Measurements from ENCODE around the gene PTGDR2. TPM values are rescaled to one million over a fixed set of nuclear protein-coding genes. Genes with fewer than 3 reads are reported as not detected.
"Not testable (repeated sequence)": the region's sequence is repeated elsewhere in the genome, so short reads cannot be mapped to it uniquely, and the experiment has no call there.

PTGDR2 gene
- total RNA-seq, 1 donor from 2014 or later: not detected

GRCh38 chr11:60841797-60842667 lies 13.7 kb downstream of the PTGDR2 start, which contains the start of gene CCDC86:
CCDC86 (plus strand) TSS chr11:60842113; CDS start chr11:60842125, 12 bp downstream.
- DNase-seq (ENCODE audit: low read depth): peak; percentile 87

DNA sequence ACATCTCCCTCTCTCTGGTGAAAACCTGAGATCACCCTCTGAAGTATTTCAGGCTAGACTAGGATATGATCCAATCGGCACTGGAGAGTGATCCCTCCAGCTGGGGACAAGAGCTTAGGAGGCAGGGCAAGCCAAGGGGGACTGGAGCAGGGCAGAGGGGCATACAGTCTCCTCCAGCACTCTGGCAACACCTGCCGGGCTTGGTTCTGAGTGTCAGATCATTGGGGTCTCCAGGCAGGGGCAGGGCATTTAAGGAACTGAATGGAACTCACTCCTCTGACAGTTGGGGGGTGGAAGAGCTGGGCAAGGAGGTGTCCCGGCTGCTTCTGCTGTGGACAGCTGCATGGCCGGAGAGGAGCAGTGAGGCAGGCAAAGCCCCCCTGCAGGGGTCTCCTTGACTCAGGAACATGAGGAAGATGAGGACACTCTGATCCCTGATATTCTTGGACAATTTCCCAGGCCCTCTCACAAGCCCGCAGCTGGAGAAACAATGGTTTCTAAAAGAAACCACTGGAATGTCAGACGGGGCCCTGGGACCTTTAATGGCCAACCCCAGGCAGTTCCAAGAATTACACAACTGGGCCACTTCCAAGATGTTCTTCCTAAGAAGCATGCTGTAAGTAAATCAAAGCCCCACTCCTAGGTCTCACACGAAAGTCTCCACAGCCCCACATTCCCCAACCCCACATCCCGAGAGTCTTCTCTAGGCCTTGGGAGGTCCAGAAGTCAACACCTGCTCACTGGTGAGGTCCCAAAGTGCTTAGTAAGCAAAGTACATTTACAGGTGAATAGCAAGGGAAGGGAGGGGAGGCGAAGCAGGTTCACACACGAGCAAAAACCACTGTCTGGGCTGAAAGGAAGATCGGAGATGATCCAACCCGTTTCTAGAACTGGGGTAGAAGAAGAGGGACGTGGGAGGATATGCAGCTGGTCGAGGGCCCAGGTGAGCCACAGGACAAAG lies 15.0 kb downstream of the PTGDR2 start:
- DNase-seq (ENCODE audit: low read depth): peak; percentile 88

DNA sequence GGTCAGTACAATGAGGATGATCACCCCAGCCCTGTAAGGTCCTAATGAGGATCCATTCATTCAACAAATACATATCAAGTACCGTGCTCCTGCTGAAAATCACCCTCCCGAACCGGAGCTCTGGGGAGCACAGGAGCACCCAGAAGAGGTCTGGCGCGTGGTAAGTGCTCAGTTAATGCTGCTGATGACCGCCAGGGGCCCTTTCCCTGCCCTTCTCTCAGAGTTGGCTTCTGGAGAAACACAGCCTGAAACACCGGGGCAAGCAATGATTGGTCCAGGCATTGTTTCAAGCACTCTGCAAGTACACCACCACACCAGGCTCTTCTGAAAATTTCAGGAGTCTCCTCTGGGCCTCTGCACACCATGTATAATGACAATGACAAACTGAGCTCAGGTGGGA lies 17.6 kb downstream of the PTGDR2 start:
- DNase-seq (ENCODE audit: low read depth): no peak

DNA sequence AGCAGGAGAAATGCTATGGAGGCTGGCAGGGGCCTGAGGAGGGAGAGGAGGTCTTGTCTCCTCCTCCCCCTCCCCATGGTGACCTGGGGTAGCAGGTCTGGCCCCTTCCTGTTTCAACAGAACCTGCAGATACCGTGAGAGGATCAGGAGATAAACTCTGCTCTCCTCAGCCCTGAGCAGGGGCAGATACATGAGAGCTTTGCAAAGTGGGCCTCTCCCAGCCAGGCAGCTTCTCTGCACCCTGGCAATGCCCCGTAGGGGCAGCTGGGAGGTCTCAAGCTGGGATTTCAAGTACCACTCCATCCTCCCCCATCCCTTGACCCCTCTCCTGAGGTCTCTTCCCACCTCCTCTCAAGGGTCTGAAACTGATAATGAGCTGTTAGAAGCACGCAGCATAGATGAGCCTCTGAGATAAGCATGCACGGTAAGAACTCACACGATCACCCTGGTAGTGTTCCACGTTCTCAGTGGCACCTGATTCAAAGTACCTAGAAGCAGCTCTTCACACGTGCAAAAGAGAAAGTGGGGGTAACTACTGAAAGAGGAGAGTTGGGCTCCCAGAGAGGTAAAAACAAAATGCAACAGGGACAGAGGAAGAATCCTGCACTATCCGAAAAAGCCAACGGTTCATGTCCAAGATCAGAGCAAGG lies 18.8 kb downstream of the PTGDR2 start:
- DNase-seq (ENCODE audit: low read depth): no peak

GRCh38 chr11:60835534-60835846 lies 20.3 kb downstream of the PTGDR2 start:
- no peak for DNase-seq (ENCODE audit: low read depth)

GRCh38 chr11:60834742-60835533 lies 20.8 kb downstream of the PTGDR2 start:
- no peak for DNase-seq (ENCODE audit: low read depth)

DNA sequence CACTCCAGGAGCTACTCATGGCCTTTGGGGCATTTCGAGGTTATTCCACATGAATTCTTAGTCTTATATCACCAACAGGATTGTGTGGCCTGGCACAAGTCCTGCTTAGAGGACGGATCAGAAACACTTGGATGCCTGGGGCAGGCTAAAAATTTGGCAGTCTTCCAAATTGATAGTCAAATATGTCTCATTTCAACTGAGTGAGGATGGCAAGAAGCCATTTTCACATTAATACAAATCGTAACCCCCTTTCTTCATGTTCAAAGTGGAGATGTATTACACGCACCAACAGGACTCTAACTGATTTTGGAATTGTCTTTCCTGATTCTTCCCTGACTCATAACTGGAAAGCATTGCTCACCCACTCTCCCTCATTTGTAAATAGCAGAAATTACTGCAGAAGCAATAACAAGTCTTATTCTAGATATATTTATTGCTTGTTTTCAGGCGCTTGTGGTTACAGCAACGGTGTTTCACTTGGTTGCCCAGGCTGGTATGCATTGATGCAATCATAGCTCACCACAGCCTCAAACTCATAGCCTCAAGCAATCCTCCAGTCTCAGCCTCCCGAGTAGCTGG lies 24.2 kb downstream of the PTGDR2 start:
- DNase-seq (ENCODE audit: low read depth): peak; percentile 85

- DNase-seq (ENCODE audit: low read depth): peak; percentile 72
Measured at GRCh38 chr11:60831143-60831500, 24.6 kb downstream of the PTGDR2 start.

- no peak for DNase-seq (ENCODE audit: low read depth)
Measured at GRCh38 chr11:60830478-60831142, 25.1 kb downstream of the PTGDR2 start.

- DNase-seq (ENCODE audit: low read depth): no peak
Measured at GRCh38 chr11:60825790-60826189, 30.0 kb downstream of the PTGDR2 start.

- no peak for DNase-seq (ENCODE audit: low read depth)
Measured at GRCh38 chr11:60825118-60825517, 30.6 kb downstream of the PTGDR2 start.

DNA sequence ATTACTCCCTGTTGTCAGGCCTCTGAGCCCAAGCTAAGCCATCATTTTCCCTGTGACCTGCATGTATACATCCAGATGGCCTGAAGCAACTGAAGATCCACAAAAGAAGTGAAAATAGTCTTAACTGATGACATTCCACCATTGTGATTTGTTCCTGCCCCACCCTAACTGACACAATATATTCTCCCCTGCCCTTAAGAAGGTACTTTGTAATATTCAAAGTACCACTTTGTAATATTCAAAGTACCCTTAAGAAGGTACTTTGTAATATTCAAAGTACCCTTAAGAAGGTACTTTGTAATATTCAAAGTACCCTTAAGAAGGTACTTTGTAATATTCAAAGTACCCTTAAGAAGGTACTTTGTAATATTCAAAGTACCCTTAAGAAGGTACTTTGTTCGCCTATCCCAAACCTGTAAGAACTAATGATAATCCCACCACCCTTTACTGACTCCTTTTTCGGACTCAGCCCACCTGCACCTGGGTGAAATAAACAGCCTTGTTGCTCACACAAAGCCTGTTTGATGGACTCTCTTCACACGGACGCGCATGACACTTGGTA lies 31.9 kb downstream of the PTGDR2 start:
- DNase-seq (ENCODE audit: low read depth): not testable (repeated sequence)

- no peak for DNase-seq (ENCODE audit: low read depth)
Measured at GRCh38 chr11:60821827-60822599, 33.7 kb downstream of the PTGDR2 start.

- no peak for DNase-seq (ENCODE audit: low read depth)
Measured at GRCh38 chr11:60818057-60818456, 37.7 kb downstream of the PTGDR2 start.

DNA sequence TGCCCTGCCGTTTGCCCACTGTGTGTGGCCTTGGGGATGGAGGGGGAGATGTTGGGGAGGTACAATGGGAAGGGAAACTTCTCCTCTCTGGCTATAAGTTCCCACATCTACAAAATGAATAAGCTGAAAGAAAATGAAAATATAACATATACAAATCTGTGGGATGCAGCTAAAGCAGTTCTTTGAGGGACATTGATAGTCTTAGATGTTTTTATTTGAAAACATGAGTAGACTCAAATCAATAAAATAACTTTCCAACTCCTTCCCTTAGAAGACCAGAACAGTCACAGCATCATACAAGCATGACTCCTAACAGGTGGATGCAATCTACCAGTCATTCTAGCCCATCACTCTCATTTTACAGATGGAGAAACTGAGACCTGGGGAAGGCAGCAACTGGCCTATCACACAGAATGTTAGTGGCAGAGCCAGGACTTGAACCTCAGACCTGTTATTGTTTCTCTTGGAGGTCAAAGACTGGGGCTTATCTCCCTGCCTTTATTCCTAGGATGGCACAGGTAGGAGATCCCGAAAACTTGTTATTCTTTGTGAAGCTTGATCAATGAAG lies 39.1 kb downstream of the PTGDR2 start:
- no peak for DNase-seq (ENCODE audit: low read depth)

GRCh38 chr11:60814112-60814511 lies 41.6 kb downstream of the PTGDR2 start:
- DNase-seq (ENCODE audit: low read depth): no peak

GRCh38 chr11:60813324-60813723 lies 42.4 kb downstream of the PTGDR2 start:
- no peak for DNase-seq (ENCODE audit: low read depth)

DNA sequence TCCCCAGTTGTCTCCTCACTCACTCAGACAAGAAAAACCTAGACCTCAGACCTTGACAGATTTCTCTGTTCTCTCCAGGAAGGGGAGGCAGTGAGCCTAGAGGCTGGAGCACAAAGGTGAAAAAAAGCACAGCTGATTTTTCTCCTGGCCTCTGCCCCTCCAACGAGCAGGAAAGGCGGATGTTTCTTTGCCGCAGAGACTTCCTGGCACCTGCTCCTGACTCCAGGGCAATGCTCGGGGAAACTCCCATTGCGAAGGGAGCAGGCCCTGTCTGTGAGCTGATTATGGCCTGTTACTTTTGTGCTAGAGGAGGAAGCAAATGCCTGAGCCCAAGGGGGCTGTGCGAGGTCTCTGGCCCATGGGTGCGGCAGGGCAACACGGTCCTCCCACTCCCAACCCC lies 45.2 kb downstream of the PTGDR2 start:
- no peak for DNase-seq (ENCODE audit: low read depth)

DNA sequence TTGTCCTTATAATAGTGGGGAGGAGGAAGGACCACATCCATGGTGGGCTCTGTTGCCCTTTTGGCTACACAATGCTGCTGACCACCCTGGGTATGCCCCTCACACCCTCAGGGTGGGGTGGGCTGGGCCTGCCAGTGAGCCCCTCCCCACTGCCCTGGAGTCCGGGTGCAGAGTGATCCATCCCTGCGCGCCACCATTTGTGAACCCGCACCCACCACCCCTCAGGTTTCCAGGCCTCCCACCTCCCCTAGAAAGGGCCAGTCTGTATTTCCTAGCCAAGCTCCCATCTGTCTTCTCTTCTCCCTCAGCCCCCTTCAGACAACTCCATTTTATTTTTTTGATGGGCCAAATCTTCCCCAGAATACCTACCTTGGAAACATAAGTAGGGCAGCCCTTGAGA lies 45.6 kb downstream of the PTGDR2 start:
- DNase-seq (ENCODE audit: low read depth): no peak
